SK-N-SH treated with all-trans-retinoic acid at 6 μM for 48 hours (cell line): ENCODE results near the gene HELQ.

Experiments
- ATAC-seq: fragments of 200-7000 bp; cut with Tn5 transposase; 3 replicates; pipeline ENCODE4 v1.9.1; 2020; ENCODE audit warnings: mild to moderate bottlenecking, moderate library complexity
- BACH2 ChIP-seq: fragments of 250-450 bp; sonication (Bioruptor Pico); IDR thresholded peaks from 2 replicates; pipeline ENCODE4 v1.9.0; 2021; ENCODE audit warnings: mild to moderate bottlenecking, borderline replicate concordance
- CSDC2 ChIP-seq: fragments of 250-450 bp; sonication (Bioruptor Pico); IDR thresholded peaks from 2 replicates; pipeline ENCODE4 v1.5.0; 2020; ENCODE audit warnings: mild to moderate bottlenecking, moderate library complexity
- ESRRG ChIP-seq: fragments of 250-450 bp; sonication (Bioruptor Pico); IDR thresholded peaks from 2 replicates; pipeline ENCODE4 v1.6.1; 2021; ENCODE audit warnings: mild to moderate bottlenecking
- GLIS3 ChIP-seq: fragments of 250-450 bp; sonication (Bioruptor Pico); IDR thresholded peaks from 2 replicates; pipeline ENCODE4 v1.5.0; 2020; ENCODE audit warnings: mild to moderate bottlenecking, moderate library complexity
- ISL1 ChIP-seq: fragments of 250-450 bp; sonication (Bioruptor Pico); IDR thresholded peaks from 2 replicates; pipeline ENCODE4 v2.1.2; 2022; ENCODE audit warnings: mild to moderate bottlenecking, moderate library complexity
- OSR1 ChIP-seq: fragments of 250-450 bp; sonication (Bioruptor Pico); IDR thresholded peaks from 2 replicates; pipeline ENCODE4 v1.8.0; 2022; ENCODE audit warnings: moderate library complexity, mild to moderate bottlenecking, inconsistent platforms
- PPARA ChIP-seq: fragments of 250-450 bp; sonication (Bioruptor Pico); IDR thresholded peaks from 2 replicates; pipeline ENCODE4 v1.5.0; 2020; ENCODE audit warnings: mild to moderate bottlenecking, borderline replicate concordance
- SNAI2 ChIP-seq: fragments of 250-450 bp; sonication (Bioruptor Pico); IDR thresholded peaks from 2 replicates; pipeline ENCODE4 v1.5.0; 2020; ENCODE audit warnings: mild to moderate bottlenecking, moderate library complexity
- TCF4 ChIP-seq: fragments of 250-450 bp; sonication (Bioruptor Pico); IDR thresholded peaks from 2 replicates; pipeline ENCODE4 v1.8.0; 2021; ENCODE audit warnings: mild to moderate bottlenecking, moderate library complexity, borderline replicate concordance
- TOX ChIP-seq: fragments of 250-450 bp; sonication (Bioruptor Pico); IDR thresholded peaks from 2 replicates; pipeline ENCODE4 v1.8.0; 2021; ENCODE audit warnings: mild to moderate bottlenecking, moderate library complexity, borderline replicate concordance
- ZC3H10 ChIP-seq: fragments of 250-450 bp; sonication (Bioruptor Pico); IDR thresholded peaks from 2 replicates; pipeline ENCODE4 v1.5.1; 2021; ENCODE audit warnings: mild to moderate bottlenecking, moderate library complexity
- ZFP3 ChIP-seq: fragments of 250-450 bp; sonication (Bioruptor Pico); IDR thresholded peaks from 2 replicates; pipeline ENCODE4 v1.5.0; 2020; ENCODE audit warnings: mild to moderate bottlenecking, moderate library complexity
- ZFP30 ChIP-seq: fragments of 450-650 bp; formaldehyde crosslinking; IDR thresholded peaks from 2 replicates; pipeline ENCODE4 v1.5.0; 2022; ENCODE audit warnings: mild to moderate bottlenecking, moderate library complexity
- ZNF565 ChIP-seq: fragments of 450-650 bp; formaldehyde crosslinking; conservative IDR thresholded peaks from 2 replicates; pipeline ENCODE4 v1.5.0; 2020; ENCODE audit warnings: low read depth, mild to moderate bottlenecking, moderate library complexity
- ZNF70 ChIP-seq: fragments of 450-650 bp; formaldehyde crosslinking; IDR thresholded peaks from 2 replicates; pipeline ENCODE4 v1.5.0; 2020; ENCODE audit warnings: mild to moderate bottlenecking, moderate library complexity
- ZNF8 ChIP-seq: fragments of 450-650 bp; formaldehyde crosslinking; IDR thresholded peaks from 2 replicates; pipeline ENCODE4 v1.5.0; 2020; ENCODE audit warnings: mild to moderate bottlenecking, moderate library complexity
- TF ChIP-seq, protein P1 (sequence below): fragments of 250-450 bp; sonication (Bioruptor Pico); IDR thresholded peaks from 2 replicates; pipeline ENCODE4 v1.8.0; 2021; ENCODE audit warnings: low read depth, mild to moderate bottlenecking, moderate library complexity, borderline replicate concordance
- TF ChIP-seq, protein P2 (sequence below): fragments of 250-450 bp; sonication (Bioruptor Pico); IDR thresholded peaks from 2 replicates; pipeline ENCODE4 v1.8.0; 2020; ENCODE audit warnings: mild to moderate bottlenecking, moderate library complexity, borderline replicate concordance
- TF ChIP-seq, protein P3 (sequence below): fragments of 250-450 bp; sonication (Bioruptor Pico); IDR thresholded peaks from 2 replicates; pipeline ENCODE4 v1.5.1; 2021; ENCODE audit warnings: mild to moderate bottlenecking, moderate library complexity

Gene HELQ

DNA sequence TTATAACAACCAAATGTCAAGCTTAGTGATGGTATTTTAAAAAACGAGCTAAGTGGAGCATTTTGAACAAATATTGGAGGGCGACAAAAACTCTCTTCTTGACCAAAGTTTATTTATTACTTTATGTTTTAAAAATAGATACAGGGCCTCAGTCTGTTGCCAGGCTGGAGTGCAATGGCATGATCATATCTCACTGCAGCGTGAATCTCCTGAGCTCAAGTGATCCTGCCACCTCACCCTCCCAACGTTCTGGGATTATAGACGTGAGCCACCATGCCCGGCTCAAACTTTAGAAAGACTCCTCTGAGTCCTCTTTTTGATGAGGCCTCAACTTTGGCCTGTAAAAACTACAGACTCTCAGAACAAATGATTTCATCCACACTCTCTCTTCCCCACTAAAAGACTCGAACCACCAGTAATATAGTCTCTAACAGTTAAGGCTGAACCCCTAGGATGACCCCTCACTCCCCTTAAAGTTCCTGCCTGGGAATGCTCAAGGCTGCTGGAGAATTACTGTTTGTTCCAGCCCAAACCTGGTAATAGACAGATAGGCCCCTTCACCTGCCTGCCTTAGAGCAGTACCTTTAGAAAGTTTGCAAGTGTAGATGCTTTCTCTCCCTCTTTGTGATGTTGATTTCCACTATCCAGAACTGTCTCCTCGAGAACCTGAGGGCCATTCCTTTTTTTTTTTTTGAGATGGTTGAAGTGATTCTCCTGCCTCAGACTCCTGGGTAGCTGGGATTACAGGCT, 65.7 kb downstream of the HELQ start:
- ATAC-seq, result no peak

DNA sequence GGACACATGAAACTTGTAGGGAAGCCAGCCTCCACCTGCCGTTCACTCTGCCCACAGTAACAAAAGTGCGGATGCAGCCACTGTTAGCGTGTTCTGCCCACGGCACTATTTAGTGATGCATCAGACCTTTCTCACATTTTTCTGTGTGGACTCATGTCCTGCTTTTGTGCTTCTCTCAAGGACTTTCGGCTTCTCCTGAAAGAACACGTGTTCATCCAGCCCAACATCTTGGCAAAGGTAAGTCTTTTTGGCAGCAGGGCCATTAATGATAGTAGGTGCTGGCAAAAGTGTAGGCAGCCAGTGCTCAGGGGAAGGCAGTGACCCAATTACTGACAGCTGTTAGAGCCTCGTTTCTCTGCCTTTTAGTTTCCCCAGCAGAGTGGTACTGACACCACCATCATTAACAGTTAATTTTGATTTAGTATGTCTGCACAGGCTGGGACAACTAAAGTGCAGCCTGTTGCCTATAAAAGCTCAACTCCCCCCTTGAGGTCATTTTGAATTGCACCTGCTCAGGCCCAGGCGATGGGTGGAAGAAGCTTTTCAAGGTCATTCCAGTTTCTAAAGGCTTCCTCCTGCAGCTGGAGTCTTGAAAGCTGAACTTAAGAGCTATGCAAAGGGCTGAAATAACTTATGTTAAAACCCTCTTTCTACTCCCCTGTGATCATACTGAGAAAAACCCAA, 66.4 kb downstream of the HELQ start:
- no peak for ATAC-seq
- TF ChIP-seq TCF4 (CRISPR knock-in tag) (no peak), OSR1 (CRISPR knock-in tag) (no peak), ESRRG (CRISPR knock-in tag) (no peak), ZFP3 (no peak)

More for the DNA sequence above, 65.7 kb downstream of the HELQ start:
- TF ChIP-seq PPARA (CRISPR knock-in tag) (no peak), ZNF8 (no peak), ISL1 (CRISPR knock-in tag) (no peak), ZNF70 (CRISPR knock-in tag) (no peak), ZFP3 (no peak), ZC3H10 (no peak), TOX (CRISPR knock-in tag) (no peak), TCF4 (CRISPR knock-in tag) (no peak), ZNF565 (CRISPR knock-in tag) (no peak), CSDC2 (no peak), BACH2 (CRISPR knock-in tag) (no peak)
- TF ChIP-seq, protein P1, sequence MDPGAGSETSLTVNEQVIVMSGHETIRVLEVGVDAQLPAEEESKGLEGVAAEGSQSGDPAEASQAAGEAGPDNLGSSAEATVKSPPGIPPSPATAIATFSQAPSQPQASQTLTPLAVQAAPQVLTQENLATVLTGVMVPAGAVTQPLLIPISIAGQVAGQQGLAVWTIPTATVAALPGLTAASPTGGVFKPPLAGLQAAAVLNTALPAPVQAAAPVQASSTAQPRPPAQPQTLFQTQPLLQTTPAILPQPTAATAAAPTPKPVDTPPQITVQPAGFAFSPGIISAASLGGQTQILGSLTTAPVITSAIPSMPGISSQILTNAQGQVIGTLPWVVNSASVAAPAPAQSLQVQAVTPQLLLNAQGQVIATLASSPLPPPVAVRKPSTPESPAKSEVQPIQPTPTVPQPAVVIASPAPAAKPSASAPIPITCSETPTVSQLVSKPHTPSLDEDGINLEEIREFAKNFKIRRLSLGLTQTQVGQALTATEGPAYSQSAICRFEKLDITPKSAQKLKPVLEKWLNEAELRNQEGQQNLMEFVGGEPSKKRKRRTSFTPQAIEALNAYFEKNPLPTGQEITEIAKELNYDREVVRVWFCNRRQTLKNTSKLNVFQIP, result no peak

DNA sequence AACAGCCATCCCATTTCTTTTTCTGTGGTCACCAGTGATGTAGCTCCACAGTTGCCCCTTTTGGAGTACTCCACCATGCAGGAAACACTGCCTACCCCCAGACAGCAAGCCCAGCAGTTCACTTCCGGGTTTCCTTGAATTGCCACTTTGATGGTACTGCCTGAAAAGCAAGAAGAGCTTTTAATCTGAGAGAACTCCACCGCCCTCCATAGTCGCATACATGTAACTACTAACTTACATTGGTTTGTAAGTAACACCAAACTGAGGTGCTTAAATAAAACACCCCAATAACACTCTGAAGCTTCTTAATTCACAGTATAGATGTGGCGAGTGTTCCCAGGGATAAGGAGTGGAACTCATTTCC, 67.3 kb downstream of the HELQ start:
- TF ChIP-seq ZC3H10, result no peak
- TF ChIP-seq, protein P1, result no peak
- TF ChIP-seq, protein P2, sequence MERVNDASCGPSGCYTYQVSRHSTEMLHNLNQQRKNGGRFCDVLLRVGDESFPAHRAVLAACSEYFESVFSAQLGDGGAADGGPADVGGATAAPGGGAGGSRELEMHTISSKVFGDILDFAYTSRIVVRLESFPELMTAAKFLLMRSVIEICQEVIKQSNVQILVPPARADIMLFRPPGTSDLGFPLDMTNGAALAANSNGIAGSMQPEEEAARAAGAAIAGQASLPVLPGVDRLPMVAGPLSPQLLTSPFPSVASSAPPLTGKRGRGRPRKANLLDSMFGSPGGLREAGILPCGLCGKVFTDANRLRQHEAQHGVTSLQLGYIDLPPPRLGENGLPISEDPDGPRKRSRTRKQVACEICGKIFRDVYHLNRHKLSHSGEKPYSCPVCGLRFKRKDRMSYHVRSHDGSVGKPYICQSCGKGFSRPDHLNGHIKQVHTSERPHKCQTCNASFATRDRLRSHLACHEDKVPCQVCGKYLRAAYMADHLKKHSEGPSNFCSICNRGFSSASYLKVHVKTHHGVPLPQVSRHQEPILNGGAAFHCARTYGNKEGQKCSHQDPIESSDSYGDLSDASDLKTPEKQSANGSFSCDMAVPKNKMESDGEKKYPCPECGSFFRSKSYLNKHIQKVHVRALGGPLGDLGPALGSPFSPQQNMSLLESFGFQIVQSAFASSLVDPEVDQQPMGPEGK, result no peak
- no peak for TF ChIP-seq GLIS3
- TF ChIP-seq ESRRG (CRISPR knock-in tag), result no peak
- no peak for TF ChIP-seq ZNF565 (CRISPR knock-in tag)
- no peak for TF ChIP-seq TCF4 (CRISPR knock-in tag)
- no peak for TF ChIP-seq CSDC2
- TF ChIP-seq SNAI2 (CRISPR knock-in tag), result no peak
- no peak for TF ChIP-seq TOX (CRISPR knock-in tag)
- ATAC-seq, result no peak

DNA sequence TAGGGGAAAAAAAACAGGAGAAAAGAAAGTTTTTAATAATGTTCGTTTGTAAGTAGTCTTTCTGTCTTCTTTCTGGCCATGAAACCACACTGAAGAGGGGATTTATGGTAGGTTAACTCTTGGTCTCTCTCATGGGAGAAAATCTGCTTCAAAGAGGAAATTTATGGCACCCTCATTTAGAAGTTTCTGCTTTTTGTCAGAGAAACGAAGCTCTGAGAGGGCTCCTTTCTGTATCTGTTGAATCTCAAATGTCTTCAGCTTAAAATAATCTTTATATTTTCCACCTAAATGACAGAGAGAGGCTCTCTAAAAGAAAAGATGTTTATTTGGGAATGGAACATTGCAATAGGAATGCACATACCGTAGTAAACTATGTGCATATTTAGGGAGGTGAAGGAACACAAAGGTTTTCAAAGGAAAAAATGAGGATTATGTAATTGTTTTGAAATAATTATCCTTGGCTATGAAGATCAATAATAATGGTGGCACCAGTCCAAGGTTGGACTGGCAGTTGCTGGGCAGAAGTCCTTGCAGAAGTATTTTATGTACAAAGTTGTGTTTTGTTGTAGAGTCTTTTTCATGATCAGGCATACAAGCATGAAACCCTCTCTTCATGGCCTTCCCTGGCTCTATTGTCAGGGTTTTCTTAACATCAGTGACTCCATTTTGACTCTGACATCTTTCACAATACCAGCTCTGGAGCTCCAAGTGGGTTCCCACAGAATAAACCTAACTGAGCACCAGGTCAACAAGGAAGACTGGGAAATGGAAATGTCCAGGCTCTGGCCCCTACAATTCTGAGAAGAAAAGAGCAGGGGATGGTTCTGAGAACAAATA, 67.9 kb downstream of the HELQ start:
- peak; percentile 54; the same call in 1 of the 2 replicates for TF ChIP-seq CSDC2
- TF ChIP-seq, protein P3, sequence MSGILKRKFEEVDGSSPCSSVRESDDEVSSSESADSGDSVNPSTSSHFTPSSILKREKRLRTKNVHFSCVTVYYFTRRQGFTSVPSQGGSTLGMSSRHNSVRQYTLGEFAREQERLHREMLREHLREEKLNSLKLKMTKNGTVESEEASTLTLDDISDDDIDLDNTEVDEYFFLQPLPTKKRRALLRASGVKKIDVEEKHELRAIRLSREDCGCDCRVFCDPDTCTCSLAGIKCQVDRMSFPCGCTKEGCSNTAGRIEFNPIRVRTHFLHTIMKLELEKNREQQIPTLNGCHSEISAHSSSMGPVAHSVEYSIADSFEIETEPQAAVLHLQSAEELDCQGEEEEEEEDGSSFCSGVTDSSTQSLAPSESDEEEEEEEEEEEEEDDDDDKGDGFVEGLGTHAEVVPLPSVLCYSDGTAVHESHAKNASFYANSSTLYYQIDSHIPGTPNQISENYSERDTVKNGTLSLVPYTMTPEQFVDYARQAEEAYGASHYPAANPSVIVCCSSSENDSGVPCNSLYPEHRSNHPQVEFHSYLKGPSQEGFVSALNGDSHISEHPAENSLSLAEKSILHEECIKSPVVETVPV, result no peak
- peak; percentile 29 for TF ChIP-seq ISL1 (CRISPR knock-in tag)
- no peak for TF ChIP-seq ZFP30 (CRISPR knock-in tag)
- ATAC-seq, result peak; percentile 39
